AG04450 (cell line): ENCODE results near the gene PTGDS. TPM values are rescaled to one million over a fixed set of nuclear protein-coding genes. Genes with fewer than 3 reads are reported as not detected.

Experiments
- CTCF ChIA-PET: fragments of 300-600, 350-600 bp; formaldehyde crosslinking; extraction: SDS; loops from one replicate; lab custom pipeline; 2022; ENCODE audit warnings: antibody characterized with exemption, inconsistent platforms; lab: Charles Lee
- POLR2A ChIA-PET: fragments of 350-600 bp; formaldehyde crosslinking; extraction: SDS; loops from one replicate; lab custom pipeline; 2021; ENCODE audit warnings: antibody characterized with exemption, inconsistent platforms; lab: Yijun Ruan, JAX
- DNase-seq: peaks from one replicate; pipeline ENCODE4 v3.0.0-alpha.2; 2011; ENCODE audit warnings: low read depth, low spot score
- H3K27ac ChIP-seq: one replicate; pipeline ENCODE4 v1.5.1; 2012; ENCODE audit warnings: low read depth, low read length, control low read depth
- H3K27me3 ChIP-seq: one replicate; pipeline ENCODE4 v1.6.0; 2012; ENCODE audit warnings: low read length; ENCODE audit not compliant: control insufficient read depth, insufficient read depth
- H3K4me3 ChIP-seq: 2 replicates; pipeline ENCODE4 v1.5.1; 2011; ENCODE audit warnings: mild to moderate bottlenecking, low read depth, low read length, control low read depth
- H3K9me3 ChIP-seq: 2 replicates; pipeline ENCODE4 v1.5.1; 2012; ENCODE audit warnings: low read length; ENCODE audit not compliant: control insufficient read depth, insufficient read depth
- CTCF ChIP-seq: IDR thresholded peaks from 2 replicates; pipeline ENCODE4 v1.5.1; 2011; ENCODE audit warnings: low read depth, low read length, control low read depth, inconsistent platforms
- polyA plus RNA-seq: library from polyadenylated mRNA; depleted of rRNA; stranded (reverse); fragments of >200 nt; gene quantifications from 2 replicates; pipeline ENCODE4 v1.2.3, GENCODE V29; 2011

PTGDS gene
- polyA plus RNA-seq, 1 experiment: 7.8 TPM

- DNase-seq: no peak
- Histone ChIP-seq H3K27ac (no peak overlapping the region), H3K9me3 (peaks cover 13% of the 10 kb centered on the region; the same call in 1 of the 2 replicates), H3K27me3 (no peaks in the 10 kb centered on the region), H3K4me3 (no peak overlapping the region)
- ChIA-PET POLR2A (no interaction called here), CTCF (interaction anchor here (0.7 to 1.1 kb wide), 3 partner anchors 9 to 77 kb away, joined by 3 to 7 read pairs (median 3); no protein-coding TSS in a partner anchor)
- TF ChIP-seq CTCF: no peak
These were observed 48.2 kb downstream of the PTGDS start for GRCh38 chr9:137025517-137025966.

GRCh38 chr9:137026384-137026783, 49.1 kb downstream of the PTGDS start:
- H3K27me3 ChIP-seq: no peaks in the 10 kb centered on the region
- no peak for DNase-seq
- POLR2A ChIA-PET: no interaction called here
- H3K9me3 ChIP-seq: peaks cover 10% of the 10 kb centered on the region; the same call in 1 of the 2 replicates
- H3K4me3 ChIP-seq: no peak overlapping the region
- CTCF ChIA-PET: interaction anchor here (0.7 to 1.1 kb wide), 3 partner anchors 8 to 23 kb away, joined by 3 to 7 read pairs (median 3); no protein-coding TSS in a partner anchor
- no peak overlapping the region for H3K27ac ChIP-seq
- no peak for TF ChIP-seq CTCF

- Histone ChIP-seq H3K27me3 (no peaks in the 10 kb centered on the region), H3K27ac (no peak overlapping the region), H3K4me3 (peak overlapping the region; percentile 58), H3K9me3 (peaks cover 6% of the 10 kb centered on the region; the same call in 1 of the 2 replicates)
- CTCF ChIA-PET: interaction anchor here (0.7 kb wide), 1 partner anchor 11 kb away, joined by 3 read pairs; no protein-coding TSS in a partner anchor
- DNase-seq: no peak
- TF ChIP-seq CTCF: no peak
- POLR2A ChIA-PET: no interaction called here
These were observed 49.5 kb downstream of the PTGDS start for GRCh38 chr9:137026828-137027227.

GRCh38 chr9:137027369-137028262, 50.3 kb downstream of the PTGDS start, which contains the start of gene ABCA2:
ABCA2 (minus strand) TSS chr9:137028237; CDS start chr9:137028140, 97 bp downstream.
- CTCF ChIA-PET: no interaction called here
- Histone ChIP-seq H3K27me3 (no peaks in the 10 kb centered on the region), H3K4me3 (peak within 1 kb of the TSS; percentile 59), H3K27ac (no peak within 1 kb of the TSS), H3K9me3 (no peaks in the 10 kb centered on the region; the same call in 1 of the 2 replicates)
- no peak for DNase-seq
- POLR2A ChIA-PET: no interaction called here
- TF ChIP-seq CTCF: no peak
